Suppressor macrophage treated with lipopolysaccharide for 1 hour (primary cell): ENCODE results near the gene CPLX1.

Source experiments
- DNase-seq, 3 donors: peaks; one replicate each; pipeline ENCODE4 v3.0.0-alpha.2; 2020 to 2022

The CPLX1 gene

GRCh38 chr4:854356-854755 is 28.4 kb upstream of the CPLX1 start:
- DNase-seq, result no peak

DNA sequence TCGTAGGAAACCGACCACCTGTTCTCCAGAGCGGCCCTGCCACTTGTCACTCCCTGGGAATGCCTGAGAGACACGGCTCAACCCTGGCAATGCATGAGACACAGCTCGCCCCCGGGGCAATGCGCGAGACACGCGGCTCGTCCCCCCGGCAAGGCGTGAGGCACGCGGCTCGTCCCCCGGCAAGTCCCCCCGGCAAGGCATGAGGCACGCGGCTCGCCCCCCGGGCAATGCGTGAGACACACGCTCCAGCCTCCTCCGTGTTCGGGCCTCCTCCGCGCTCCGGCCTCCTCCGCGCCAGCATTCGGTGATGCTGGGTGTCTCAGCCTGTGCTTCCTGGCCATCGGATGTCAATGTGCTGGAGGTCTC is 27.5 kb upstream of the CPLX1 start:
- no peak for DNase-seq

GRCh38 chr4:851701-852430 is 25.9 kb upstream of the CPLX1 start:
- DNase-seq, result no peak

DNA sequence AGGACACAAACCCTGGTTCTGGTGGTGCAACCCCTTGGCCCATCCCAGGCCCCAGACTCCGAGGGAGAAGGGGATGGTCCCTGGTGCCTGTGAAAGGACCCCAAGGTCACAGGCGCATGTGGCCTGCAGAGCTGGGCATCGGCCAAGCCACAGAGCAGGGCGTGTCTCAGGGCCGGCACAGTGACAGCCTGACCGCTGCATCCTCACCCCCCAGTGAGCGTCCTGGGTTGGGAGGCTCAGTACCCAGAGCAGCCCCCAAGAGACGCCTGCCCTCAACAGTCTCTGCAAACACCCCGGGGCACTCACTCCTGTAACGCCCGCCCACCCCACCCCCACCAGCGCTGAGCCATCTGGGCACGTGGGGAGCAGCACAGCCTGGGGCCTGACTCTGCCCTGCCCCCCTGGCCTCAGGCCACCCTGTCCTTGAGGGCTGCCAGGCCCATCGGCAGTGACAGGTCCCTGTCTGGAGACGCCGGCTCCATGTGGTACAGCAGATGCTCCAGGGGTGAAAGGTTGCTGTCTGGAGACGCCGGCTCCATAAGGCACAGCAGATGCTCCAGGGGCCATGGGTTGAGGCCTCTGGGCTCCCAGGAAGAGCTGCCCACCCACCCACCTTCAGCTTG is 24.5 kb upstream of the CPLX1 start:
- DNase-seq, result no peak

DNA sequence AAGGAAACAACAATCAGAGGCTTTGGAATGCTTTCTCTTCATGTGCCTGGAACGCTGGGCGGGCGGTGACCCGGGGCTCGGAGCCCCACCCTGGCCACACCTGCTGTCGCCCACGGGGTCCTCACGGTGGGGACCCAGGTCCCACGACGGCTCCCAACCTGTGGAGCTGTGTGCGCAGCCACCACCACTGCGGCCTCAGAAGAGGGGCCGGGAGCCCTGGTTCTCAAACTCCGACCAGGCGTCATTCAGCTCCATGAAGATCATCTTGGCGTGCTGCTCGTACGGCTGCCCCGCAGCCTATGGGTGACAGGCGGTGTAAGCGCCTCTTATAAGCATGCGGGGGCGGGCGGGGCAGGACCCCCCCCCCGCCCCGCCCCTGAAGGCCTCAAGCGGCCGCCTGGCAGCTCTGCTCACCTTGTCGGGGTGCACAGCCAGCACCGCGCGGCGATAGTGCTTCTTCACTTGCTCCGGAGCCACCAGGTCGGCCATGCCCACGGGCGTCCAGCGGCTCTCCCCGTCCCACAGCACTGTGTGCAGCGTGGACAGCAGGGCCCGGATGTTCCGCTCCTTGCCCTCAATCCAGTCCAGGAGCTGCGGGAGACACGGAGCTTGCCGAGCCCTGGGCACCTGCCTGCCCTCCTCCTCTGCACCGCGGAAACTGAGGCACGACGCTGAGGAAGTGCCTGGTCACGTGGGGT is 23.7 kb upstream of the CPLX1 start:
- no peak for DNase-seq

DNA sequence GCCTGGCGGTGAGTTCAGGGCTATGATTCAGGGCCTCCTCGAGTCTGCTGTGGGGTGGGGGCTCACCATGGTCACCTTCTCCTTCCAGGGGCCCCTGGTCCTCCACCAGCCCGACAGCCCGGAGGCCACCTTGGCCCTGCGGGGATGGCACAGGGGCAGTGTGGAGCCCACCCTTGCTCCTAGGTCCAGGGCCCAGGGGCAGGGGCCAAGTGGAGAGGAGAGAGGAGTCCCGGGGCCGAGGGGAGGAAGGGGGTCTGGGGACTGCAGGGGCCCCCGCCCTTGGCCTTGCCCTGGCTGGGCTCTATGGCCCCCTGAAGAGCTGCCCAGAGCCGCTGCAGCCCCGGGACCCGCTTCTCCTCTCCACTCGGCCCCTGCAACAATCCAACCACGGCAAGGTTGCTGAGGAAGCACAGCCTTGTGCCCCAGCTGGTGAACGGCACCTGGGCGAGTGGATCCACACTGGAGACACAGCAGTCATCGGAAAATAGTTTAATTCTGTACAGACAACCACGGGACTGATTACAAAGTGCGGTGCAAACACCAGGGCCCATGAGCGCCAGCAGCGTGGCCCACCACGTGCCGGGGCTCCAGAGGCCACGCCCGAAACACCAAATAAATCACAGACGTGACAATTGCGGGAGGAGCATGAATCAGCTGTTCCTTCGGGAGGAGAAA is 23.0 kb upstream of the CPLX1 start:
- no peak for DNase-seq

GRCh38 chr4:848307-848691 is 22.4 kb upstream of the CPLX1 start:
- no peak for DNase-seq

- DNase-seq, result no peak
These were observed 19.9 kb upstream of the CPLX1 start for GRCh38 chr4:845836-846251.

GRCh38 chr4:845233-845835 is 19.4 kb upstream of the CPLX1 start:
- DNase-seq, result no peak

GRCh38 chr4:844752-845232 is 18.9 kb upstream of the CPLX1 start:
- no peak for DNase-seq

DNA sequence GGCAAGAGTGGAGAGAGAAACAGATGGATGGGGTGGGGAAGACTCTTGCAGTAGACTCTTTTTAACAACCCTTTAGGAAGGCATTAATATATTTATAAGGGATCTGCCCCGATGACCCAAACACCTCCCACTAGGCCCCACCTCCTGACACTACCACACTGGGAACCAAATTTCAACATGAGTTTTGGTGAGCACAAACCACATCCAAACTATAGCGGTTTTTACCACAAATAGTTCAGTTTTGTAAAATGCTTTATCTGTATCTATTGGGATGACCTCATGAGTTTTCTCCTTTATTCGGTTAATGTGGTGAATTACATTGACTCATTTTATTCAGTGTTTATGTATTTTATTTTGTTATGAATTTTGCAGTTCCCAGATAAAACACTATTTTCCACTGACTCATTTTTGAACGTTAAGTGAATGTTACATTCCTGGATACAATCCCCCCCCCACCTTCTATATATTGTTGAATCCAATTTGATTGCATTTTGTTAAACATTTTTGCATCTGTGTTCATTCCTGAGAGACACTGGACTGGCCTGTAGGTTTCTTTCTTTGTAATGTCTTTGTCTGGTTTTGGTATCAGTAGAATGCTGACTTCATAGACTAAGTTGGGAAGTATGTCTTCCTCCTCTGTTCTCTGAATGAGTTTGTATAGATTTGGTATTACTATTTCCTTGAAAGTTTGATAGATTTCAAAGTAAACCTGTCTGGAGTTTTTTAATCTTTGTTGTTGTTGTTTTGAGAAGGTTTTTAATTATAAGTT is 13.9 kb upstream of the CPLX1 start:
- DNase-seq, result no peak

GRCh38 chr4:837772-838171 is 11.8 kb upstream of the CPLX1 start:
- DNase-seq, result no peak

- DNase-seq, result no peak
These were observed 10.9 kb upstream of the CPLX1 start for GRCh38 chr4:836750-837301.

GRCh38 chr4:836003-836511 is 10.1 kb upstream of the CPLX1 start:
- no peak for DNase-seq

- no peak for DNase-seq
These were observed 9.4 kb upstream of the CPLX1 start for GRCh38 chr4:835148-836002.

- no peak for DNase-seq
These were observed 8.6 kb upstream of the CPLX1 start for GRCh38 chr4:834368-835147.

DNA sequence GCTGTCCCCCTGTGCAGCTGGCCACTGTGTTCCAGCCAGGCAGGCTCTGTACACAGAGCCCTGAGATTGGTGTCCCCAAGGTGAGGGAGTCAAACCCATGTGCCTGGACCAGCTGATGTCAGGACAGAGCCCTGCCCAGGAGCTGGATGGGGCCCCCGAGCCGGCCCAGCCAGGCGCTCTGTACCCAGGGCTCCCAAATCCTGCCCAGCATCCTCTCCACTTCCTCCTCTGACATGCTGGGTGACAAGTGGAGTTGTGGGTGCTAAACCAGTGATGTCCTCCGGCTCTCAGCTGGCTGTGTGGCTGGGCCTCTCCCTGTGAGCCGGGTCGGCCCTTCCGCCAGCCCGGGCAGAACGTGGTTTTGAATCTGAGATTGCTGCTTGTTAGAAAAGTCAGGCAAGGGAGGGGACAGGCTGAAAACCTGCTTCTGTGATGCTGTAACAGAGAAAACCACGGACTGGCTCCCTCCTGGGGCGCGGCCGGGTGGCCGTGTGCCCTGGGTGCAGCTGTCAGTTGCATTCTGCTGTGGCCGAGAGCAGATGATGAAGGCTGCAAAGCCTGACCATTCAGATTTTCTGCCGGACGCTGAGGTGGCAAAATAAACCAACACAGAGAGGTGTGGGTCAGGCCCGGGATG is 7.9 kb upstream of the CPLX1 start:
- no peak for DNase-seq

GRCh38 chr4:833156-833555 is 7.2 kb upstream of the CPLX1 start:
- no peak for DNase-seq

- DNase-seq, result no peak
These were observed 6.6 kb upstream of the CPLX1 start for GRCh38 chr4:832536-832935.
